GM19238 (cell line): ENCODE measurements around the gene TMEM123.

Experiments used
- DNase-seq: peaks from one replicate; pipeline ENCODE4 v3.0.0; 2011; ENCODE audit warnings: low spot score; ENCODE audit not compliant: insufficient read length

Gene TMEM123

GRCh38 chr11:102367364-102367763 lies 85.2 kb downstream of the TMEM123 start:
- DNase-seq = no peak

- DNase-seq = no peak
Observed at GRCh38 chr11:102364991-102365390, 87.6 kb downstream of the TMEM123 start.

GRCh38 chr11:102361086-102362031 lies 91.2 kb downstream of the TMEM123 start:
- DNase-seq = no peak

- no peak for DNase-seq
Observed at GRCh38 chr11:102360681-102361080, 91.9 kb downstream of the TMEM123 start.

GRCh38 chr11:102359372-102359771 lies 93.2 kb downstream of the TMEM123 start:
- DNase-seq = no peak

GRCh38 chr11:102357116-102357515 lies 95.4 kb downstream of the TMEM123 start:
- DNase-seq = no peak

- no peak for DNase-seq
Observed at GRCh38 chr11:102347462-102348370, 104.8 kb downstream of the TMEM123 start.

GRCh38 chr11:102346748-102347461 lies 105.7 kb downstream of the TMEM123 start, which contains the start of gene BIRC2:
TSS of gene BIRC2 (plus strand) at chr11:102347214. CDS start at chr11:102349855, 2,641 bp downstream.
- DNase-seq = peak; percentile 56

GRCh38 chr11:102346456-102346747 lies 106.2 kb downstream of the TMEM123 start:
- DNase-seq = no peak
